Osteocyte (in vitro differentiated cells): Measurements from ENCODE around the gene FBRSL1. TPM values are rescaled to one million over a fixed set of nuclear protein-coding genes. Genes with fewer than 3 reads are reported as not detected.

Experiments
- DNase-seq: peaks from one replicate; pipeline ENCODE4 v3.0.0; 2021; ENCODE audit warnings: mixed read lengths; ENCODE audit not compliant: unreplicated experiment; ENCODE audit errors: extremely low spot score
- H3K27ac Mint-ChIP-seq: one replicate; pipeline ENCODE4 v1.8.0; 2021; ENCODE audit warnings: mild to moderate bottlenecking, mixed read lengths; ENCODE audit not compliant: unreplicated experiment
- H3K27me3 Mint-ChIP-seq: one replicate; pipeline ENCODE4 v1.8.0; 2021; ENCODE audit warnings: mixed read lengths; ENCODE audit not compliant: unreplicated experiment
- H3K36me3 Mint-ChIP-seq: one replicate; pipeline ENCODE4 v1.8.0; 2021; ENCODE audit warnings: mixed read lengths; ENCODE audit not compliant: unreplicated experiment
- H3K4me1 Mint-ChIP-seq: one replicate; pipeline ENCODE4 v1.8.0; 2021; ENCODE audit warnings: mixed read lengths; ENCODE audit not compliant: unreplicated experiment
- H3K4me3 Mint-ChIP-seq: one replicate; pipeline ENCODE4 v1.8.0; 2021; ENCODE audit warnings: mild to moderate bottlenecking, moderate library complexity, mixed read lengths; ENCODE audit not compliant: unreplicated experiment
- H3K9me3 Mint-ChIP-seq: one replicate; pipeline ENCODE4 v1.8.0; 2021; ENCODE audit warnings: mixed read lengths; ENCODE audit not compliant: unreplicated experiment
- total RNA-seq: library from RNA; stranded (reverse); gene quantifications from 2 replicates; pipeline ENCODE4 v1.2.1, GENCODE V29; 2021
- TF ChIP-seq, protein P1 (sequence below): fragments of 200-600 bp; sonication (generic); IDR thresholded peaks from 2 replicates; pipeline ENCODE4 v1.5.0; 2021; ENCODE audit warnings: antibody characterized with exemption, mild to moderate bottlenecking, moderate library complexity

The FBRSL1 gene
- total RNA-seq, 1 donor from 2014 or later, result 46.2 TPM

DNA sequence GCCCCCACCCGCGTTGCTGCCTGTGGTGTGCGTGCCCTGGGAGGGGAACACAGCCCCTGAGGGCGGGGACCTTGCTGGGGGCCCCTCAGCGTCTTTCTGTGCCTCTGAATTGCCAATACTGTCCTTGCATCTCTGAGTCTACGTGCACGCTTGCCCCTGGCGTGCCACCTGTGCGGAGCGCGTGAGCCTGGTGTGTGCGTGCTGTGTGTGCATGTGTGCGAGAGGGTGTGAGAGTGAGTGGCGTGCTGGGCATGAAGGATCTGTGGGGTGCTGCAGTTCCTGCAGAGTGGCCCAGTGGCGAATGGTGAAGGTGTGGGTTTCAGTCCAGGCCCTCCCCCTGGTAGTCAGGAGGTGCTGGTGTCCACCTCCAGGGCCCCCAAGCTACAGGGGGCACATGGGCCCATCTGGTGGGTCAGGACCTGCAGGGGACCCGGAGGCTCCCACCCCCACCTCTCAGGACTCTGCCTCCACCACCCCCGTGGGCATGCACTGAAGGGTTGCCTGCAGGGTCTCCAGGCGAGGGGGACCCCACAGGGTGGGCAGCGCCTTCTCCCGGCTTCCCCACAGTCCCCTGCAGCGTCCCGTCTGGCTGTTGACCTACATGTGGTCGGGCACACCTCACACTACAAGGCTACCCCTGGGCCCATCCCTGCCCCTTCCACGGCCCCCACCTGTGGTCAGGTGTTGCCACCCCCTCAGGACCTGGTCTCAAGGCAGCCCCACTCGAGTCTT, 21.0 kb downstream of the FBRSL1 start:
- H3K36me3 Mint-ChIP-seq, result peaks cover 5% of the 10 kb centered on the region
- H3K9me3 Mint-ChIP-seq, result no peaks in the 10 kb centered on the region
- no peak for DNase-seq
- H3K27ac Mint-ChIP-seq, result no peak overlapping the region
- H3K4me1 Mint-ChIP-seq, result peaks cover 23% of the 10 kb centered on the region
- H3K27me3 Mint-ChIP-seq, result no peaks in the 10 kb centered on the region
- TF ChIP-seq, protein P1, sequence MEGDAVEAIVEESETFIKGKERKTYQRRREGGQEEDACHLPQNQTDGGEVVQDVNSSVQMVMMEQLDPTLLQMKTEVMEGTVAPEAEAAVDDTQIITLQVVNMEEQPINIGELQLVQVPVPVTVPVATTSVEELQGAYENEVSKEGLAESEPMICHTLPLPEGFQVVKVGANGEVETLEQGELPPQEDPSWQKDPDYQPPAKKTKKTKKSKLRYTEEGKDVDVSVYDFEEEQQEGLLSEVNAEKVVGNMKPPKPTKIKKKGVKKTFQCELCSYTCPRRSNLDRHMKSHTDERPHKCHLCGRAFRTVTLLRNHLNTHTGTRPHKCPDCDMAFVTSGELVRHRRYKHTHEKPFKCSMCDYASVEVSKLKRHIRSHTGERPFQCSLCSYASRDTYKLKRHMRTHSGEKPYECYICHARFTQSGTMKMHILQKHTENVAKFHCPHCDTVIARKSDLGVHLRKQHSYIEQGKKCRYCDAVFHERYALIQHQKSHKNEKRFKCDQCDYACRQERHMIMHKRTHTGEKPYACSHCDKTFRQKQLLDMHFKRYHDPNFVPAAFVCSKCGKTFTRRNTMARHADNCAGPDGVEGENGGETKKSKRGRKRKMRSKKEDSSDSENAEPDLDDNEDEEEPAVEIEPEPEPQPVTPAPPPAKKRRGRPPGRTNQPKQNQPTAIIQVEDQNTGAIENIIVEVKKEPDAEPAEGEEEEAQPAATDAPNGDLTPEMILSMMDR, result no peak
- no peak overlapping the region for H3K4me3 Mint-ChIP-seq

DNA sequence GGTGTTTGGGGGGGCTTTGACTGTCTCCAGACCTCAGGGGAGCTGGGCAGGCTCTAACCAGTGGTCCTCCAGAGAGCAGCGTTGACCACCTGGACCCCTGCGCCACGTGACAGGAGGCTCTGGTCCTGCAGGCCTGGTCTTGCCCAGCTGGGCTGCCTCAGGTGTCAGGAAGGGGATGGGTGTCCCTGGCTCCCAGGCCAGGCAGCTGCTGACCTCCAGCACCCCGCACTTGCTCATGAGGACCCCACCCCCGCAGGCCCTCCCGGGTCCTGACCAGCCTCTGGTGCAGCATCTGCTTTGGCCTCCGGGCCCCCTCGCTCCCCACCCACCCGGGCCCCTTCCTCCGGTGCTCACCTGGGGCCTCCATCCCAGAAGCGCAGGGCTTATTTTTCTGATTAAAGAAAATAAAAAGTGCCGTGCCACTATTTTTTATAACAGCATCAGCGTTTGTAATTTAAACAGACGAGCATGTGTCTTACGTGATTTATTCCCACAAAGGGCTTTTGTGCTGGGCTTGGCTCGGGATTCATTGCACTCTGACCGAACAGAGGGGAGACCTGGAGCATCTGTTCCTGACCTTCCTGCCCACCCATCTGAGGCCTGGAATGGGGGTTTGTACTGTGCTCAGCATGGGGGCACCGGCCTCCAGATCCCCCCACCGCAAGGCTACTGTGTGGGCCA, 21.7 kb downstream of the FBRSL1 start:
- no peak overlapping the region for H3K27ac Mint-ChIP-seq

DNA sequence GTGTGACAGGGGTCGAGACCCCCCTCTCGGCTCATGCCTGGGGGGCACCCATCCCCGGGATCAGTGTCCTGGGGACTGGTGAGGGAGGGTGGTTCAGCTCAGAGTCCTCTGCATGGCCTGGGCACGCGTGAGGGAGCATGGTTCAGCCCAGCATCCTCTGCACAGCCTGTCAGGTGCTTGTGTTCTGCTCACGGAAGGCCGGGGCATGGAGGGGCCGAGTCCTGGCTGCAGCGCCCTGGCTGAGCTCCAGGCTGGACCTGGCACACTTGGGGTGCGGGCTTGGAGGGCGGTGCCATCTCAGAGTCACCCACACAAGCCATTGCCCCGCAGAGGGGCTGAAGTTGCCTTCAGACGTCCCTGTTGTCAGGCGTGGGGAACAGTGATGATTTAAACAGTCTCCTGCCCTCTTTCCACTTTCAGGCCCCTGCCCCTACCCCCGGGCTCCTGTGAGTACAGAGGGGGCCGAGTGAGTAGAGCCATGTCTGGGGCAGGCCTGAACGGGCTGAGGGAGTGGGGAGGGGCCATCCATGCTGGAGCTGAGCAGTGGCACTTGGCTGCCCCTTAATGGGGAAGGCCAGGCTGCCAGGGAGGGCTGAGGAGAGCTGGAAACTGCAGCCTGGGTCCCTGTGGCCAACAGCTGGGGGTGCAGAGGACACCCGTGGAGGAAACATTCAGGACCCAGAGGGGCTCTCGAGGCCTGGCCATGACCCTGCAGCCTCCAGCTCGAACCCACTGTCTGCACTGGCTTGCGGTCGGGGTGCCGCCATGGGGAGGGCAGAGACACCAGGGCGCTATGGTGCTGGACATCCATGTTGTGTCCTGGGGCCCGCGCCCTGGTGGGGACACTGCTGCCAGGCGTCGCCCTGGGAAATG, 22.5 kb downstream of the FBRSL1 start:
- Mint-ChIP-seq H3K4me1 (peaks cover 8% of the 10 kb centered on the region), H3K4me3 (no peak overlapping the region), H3K9me3 (no peaks in the 10 kb centered on the region), H3K27ac (no peak overlapping the region), H3K27me3 (no peaks in the 10 kb centered on the region), H3K36me3 (peaks cover 9% of the 10 kb centered on the region)
- no peak for DNase-seq
- TF ChIP-seq, protein P1, result no peak

More for the DNA sequence above, 21.7 kb downstream of the FBRSL1 start:
- DNase-seq, result no peak
- Mint-ChIP-seq H3K9me3 (no peaks in the 10 kb centered on the region), H3K4me3 (no peak overlapping the region), H3K36me3 (peaks cover 5% of the 10 kb centered on the region), H3K4me1 (peaks cover 16% of the 10 kb centered on the region), H3K27me3 (no peaks in the 10 kb centered on the region)
- TF ChIP-seq, protein P1, result no peak

DNA sequence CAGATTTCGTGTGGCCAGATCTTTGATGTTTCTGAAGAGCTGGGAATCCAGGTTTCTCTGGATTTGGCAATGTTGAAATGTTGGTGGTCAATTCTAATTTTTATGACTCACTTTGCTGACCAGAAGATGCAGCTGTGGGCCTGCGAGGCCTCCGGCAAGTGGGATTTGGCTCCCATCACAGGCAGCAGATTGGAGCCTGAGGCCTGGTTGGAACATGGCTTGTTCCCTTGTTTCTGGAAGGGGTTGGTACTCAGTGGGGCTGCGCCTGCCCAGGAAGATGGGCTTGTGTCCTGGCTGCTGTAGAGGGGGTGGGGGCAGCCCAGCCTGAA, 23.1 kb downstream of the FBRSL1 start:
- Mint-ChIP-seq H3K27ac (no peak overlapping the region), H3K4me3 (no peak overlapping the region), H3K9me3 (no peaks in the 10 kb centered on the region), H3K27me3 (no peaks in the 10 kb centered on the region), H3K4me1 (peaks cover 8% of the 10 kb centered on the region), H3K36me3 (peaks cover 11% of the 10 kb centered on the region)
- TF ChIP-seq, protein P1, result no peak
- DNase-seq, result no peak
